Osteocyte (in vitro differentiated cells): ENCODE data around the gene TMEM119. TPM values are rescaled to one million over a fixed set of nuclear protein-coding genes. Genes with fewer than 3 reads are reported as not detected.

Experiments used
- DNase-seq: peaks from one replicate; pipeline ENCODE4 v3.0.0; 2021; ENCODE audit warnings: mixed read lengths; ENCODE audit not compliant: unreplicated experiment; ENCODE audit errors: extremely low spot score
- H3K27ac Mint-ChIP-seq: one replicate; pipeline ENCODE4 v1.8.0; 2021; ENCODE audit warnings: mild to moderate bottlenecking, mixed read lengths; ENCODE audit not compliant: unreplicated experiment
- H3K27me3 Mint-ChIP-seq: one replicate; pipeline ENCODE4 v1.8.0; 2021; ENCODE audit warnings: mixed read lengths; ENCODE audit not compliant: unreplicated experiment
- H3K36me3 Mint-ChIP-seq: one replicate; pipeline ENCODE4 v1.8.0; 2021; ENCODE audit warnings: mixed read lengths; ENCODE audit not compliant: unreplicated experiment
- H3K4me1 Mint-ChIP-seq: one replicate; pipeline ENCODE4 v1.8.0; 2021; ENCODE audit warnings: mixed read lengths; ENCODE audit not compliant: unreplicated experiment
- H3K4me3 Mint-ChIP-seq: one replicate; pipeline ENCODE4 v1.8.0; 2021; ENCODE audit warnings: mild to moderate bottlenecking, moderate library complexity, mixed read lengths; ENCODE audit not compliant: unreplicated experiment
- H3K9me3 Mint-ChIP-seq: one replicate; pipeline ENCODE4 v1.8.0; 2021; ENCODE audit warnings: mixed read lengths; ENCODE audit not compliant: unreplicated experiment
- CTCF ChIP-seq: fragments of 200-600 bp; sonication (generic); IDR thresholded peaks from 2 replicates; pipeline ENCODE4 v1.5.0; 2021; ENCODE audit warnings: antibody characterized with exemption, mild to moderate bottlenecking, moderate library complexity
- total RNA-seq: library from RNA; stranded (reverse); gene quantifications from 2 replicates; pipeline ENCODE4 v1.2.1, GENCODE V29; 2021

The TMEM119 gene
- total RNA-seq, 1 donor from 2014 or later: 54.0 TPM

DNA sequence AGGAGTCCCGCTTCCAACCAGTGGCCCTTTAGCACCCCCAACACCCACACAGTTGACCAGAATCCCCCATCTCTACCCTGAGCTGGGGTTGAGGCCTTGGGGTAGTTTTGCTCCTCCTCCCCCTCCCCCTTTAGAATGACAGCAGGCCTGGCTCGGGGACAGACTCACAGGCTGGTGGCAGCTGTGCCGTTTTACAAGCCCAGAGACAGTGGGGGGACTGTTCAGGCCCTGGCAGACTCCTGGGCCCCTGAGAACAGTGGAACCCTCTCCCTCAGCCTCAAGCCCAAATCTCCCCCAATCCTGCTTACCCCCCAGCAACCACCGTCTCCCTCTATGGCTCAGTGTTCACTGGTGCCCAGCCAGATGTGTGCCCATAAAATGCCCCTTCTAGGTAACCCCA lies 10.1 kb downstream of the TMEM119 start:
- H3K27ac Mint-ChIP-seq: no peak overlapping the region
- DNase-seq: no peak
- TF ChIP-seq CTCF: no peak
- H3K4me1 Mint-ChIP-seq: peaks cover 37% of the 10 kb centered on the region
- no peaks in the 10 kb centered on the region for H3K9me3 Mint-ChIP-seq
- H3K4me3 Mint-ChIP-seq: no peak overlapping the region
- H3K36me3 Mint-ChIP-seq: no peaks in the 10 kb centered on the region
- no peaks in the 10 kb centered on the region for H3K27me3 Mint-ChIP-seq

DNA sequence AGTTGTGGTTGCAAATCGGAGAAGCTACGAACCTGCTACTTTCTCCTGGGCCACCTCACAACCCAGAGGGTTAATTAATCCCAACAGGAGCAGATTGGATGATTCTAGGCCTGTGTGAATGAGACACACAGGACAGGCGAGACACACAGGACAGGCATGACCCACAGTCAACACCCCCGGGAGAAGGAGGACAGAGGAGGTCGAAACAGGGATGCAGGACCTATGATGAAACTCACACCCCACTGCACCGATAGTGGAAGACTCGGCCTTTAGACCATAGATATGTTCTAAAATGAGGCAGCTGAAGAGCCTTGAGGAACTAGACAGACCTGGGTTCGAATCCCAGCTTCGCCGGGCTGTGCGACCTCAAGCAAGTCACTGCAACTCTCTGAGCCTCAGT lies 11.6 kb downstream of the TMEM119 start:
- TF ChIP-seq CTCF: no peak
- Mint-ChIP-seq H3K9me3 (no peaks in the 10 kb centered on the region), H3K4me1 (peaks cover 39% of the 10 kb centered on the region), H3K36me3 (no peaks in the 10 kb centered on the region), H3K27ac (no peak overlapping the region), H3K4me3 (no peak overlapping the region), H3K27me3 (no peaks in the 10 kb centered on the region)
- no peak for DNase-seq

GRCh38 chr12:108585864-108586263 lies 12.0 kb downstream of the TMEM119 start:
- no peak overlapping the region for H3K27ac Mint-ChIP-seq
- no peaks in the 10 kb centered on the region for H3K36me3 Mint-ChIP-seq
- peaks cover 37% of the 10 kb centered on the region for H3K4me1 Mint-ChIP-seq
- TF ChIP-seq CTCF: no peak
- no peaks in the 10 kb centered on the region for H3K27me3 Mint-ChIP-seq
- DNase-seq: no peak
- H3K9me3 Mint-ChIP-seq: no peaks in the 10 kb centered on the region
- no peak overlapping the region for H3K4me3 Mint-ChIP-seq

GRCh38 chr12:108584456-108585065 lies 13.3 kb downstream of the TMEM119 start:
- Mint-ChIP-seq H3K4me3 (no peak overlapping the region), H3K4me1 (peaks cover 42% of the 10 kb centered on the region), H3K27me3 (no peaks in the 10 kb centered on the region), H3K9me3 (no peaks in the 10 kb centered on the region), H3K27ac (peak overlapping the region; percentile 63), H3K36me3 (no peaks in the 10 kb centered on the region)
- DNase-seq: no peak
- no peak for TF ChIP-seq CTCF

GRCh38 chr12:108583991-108584390 lies 13.9 kb downstream of the TMEM119 start:
- Mint-ChIP-seq H3K27ac (peak overlapping the region; percentile 63), H3K9me3 (no peaks in the 10 kb centered on the region), H3K4me3 (no peak overlapping the region), H3K36me3 (no peaks in the 10 kb centered on the region), H3K27me3 (no peaks in the 10 kb centered on the region), H3K4me1 (peaks cover 42% of the 10 kb centered on the region)
- no peak for DNase-seq
- no peak for TF ChIP-seq CTCF
